BLaER1 (cell line): ENCODE data around the gene NMUR1.
"Not testable (repeated sequence)": the region's sequence is repeated elsewhere in the genome, so short reads cannot be mapped to it uniquely, and the experiment has no call there.

Experiments
- H3K27ac ChIP-seq: shearing (Covaris generic); formaldehyde crosslinking; 2 replicates; pipeline ENCODE4 v1.8.1; 2022
- H3K27me3 ChIP-seq: shearing (Covaris generic); formaldehyde crosslinking; 2 replicates; pipeline ENCODE4 v1.8.1; 2022
- H3K36me3 ChIP-seq: shearing (Covaris generic); formaldehyde crosslinking; 2 replicates; pipeline ENCODE4 v1.8.1; 2022
- H3K4me1 ChIP-seq: shearing (Covaris generic); formaldehyde crosslinking; 2 replicates; pipeline ENCODE4 v1.8.1; 2022
- H3K4me2 ChIP-seq: shearing (Covaris generic); formaldehyde crosslinking; 2 replicates; pipeline ENCODE4 v1.8.1; 2022
- H3K4me3 ChIP-seq: shearing (Covaris generic); formaldehyde crosslinking; 2 replicates; pipeline ENCODE4 v1.8.1; 2022
- H3K9ac ChIP-seq: shearing (Covaris generic); formaldehyde crosslinking; 2 replicates; pipeline ENCODE4 v1.8.1; 2022
- H3K9me3 ChIP-seq: shearing (Covaris generic); formaldehyde crosslinking; 2 replicates; pipeline ENCODE4 v1.8.1; 2022
- H4K20me1 ChIP-seq: shearing (Covaris generic); formaldehyde crosslinking; 2 replicates; pipeline ENCODE4 v1.8.1; 2022
- Cebpa-rat ChIP-seq: shearing (Covaris generic); IDR thresholded peaks from 2 replicates; pipeline ENCODE4 v1.8.1; 2022

Gene NMUR1

GRCh38 chr2:231568785-231569435, 38.7 kb upstream of the NMUR1 start:
- no peak overlapping the region for H3K9ac ChIP-seq

GRCh38 chr2:231568098-231568784, 38.0 kb upstream of the NMUR1 start:
- no peak for TF ChIP-seq Cebpa-rat

More at GRCh38 chr2:231568785-231569435, 38.7 kb upstream of the NMUR1 start:
- Histone ChIP-seq H3K9me3 (peaks cover 8% of the 10 kb centered on the region; the same call in 1 of the 2 replicates), H3K4me1 (peaks cover 17% of the 10 kb centered on the region), H4K20me1 (no peaks in the 10 kb centered on the region), H3K4me2 (peak overlapping the region; percentile 59), H3K27ac (0 out of 2 replicates have a peak overlapping the region, but pooled peaks have one; percentile 6), H3K27me3 (no peaks in the 10 kb centered on the region), H3K36me3 (no peaks in the 10 kb centered on the region), H3K4me3 (no peak overlapping the region)
- TF ChIP-seq Cebpa-rat, result no peak

GRCh38 chr2:231567159-231567558, 36.9 kb upstream of the NMUR1 start:
- Histone ChIP-seq H3K9me3 (peaks cover 8% of the 10 kb centered on the region; the same call in 1 of the 2 replicates), H3K4me1 (peaks cover 17% of the 10 kb centered on the region), H3K27me3 (no peaks in the 10 kb centered on the region), H3K27ac (no peak overlapping the region), H3K4me2 (no peak overlapping the region), H3K4me3 (no peak overlapping the region), H4K20me1 (no peaks in the 10 kb centered on the region), H3K9ac (no peak overlapping the region), H3K36me3 (no peaks in the 10 kb centered on the region)
- TF ChIP-seq Cebpa-rat, result no peak

More at GRCh38 chr2:231568098-231568784, 38.0 kb upstream of the NMUR1 start:
- H3K4me3 ChIP-seq, result no peak overlapping the region
- H3K4me1 ChIP-seq, result peaks cover 17% of the 10 kb centered on the region
- H4K20me1 ChIP-seq, result no peaks in the 10 kb centered on the region
- H3K27ac ChIP-seq, result 0 out of 2 replicates have a peak overlapping the region, but pooled peaks have one; percentile 0
- H3K9me3 ChIP-seq, result peaks cover 8% of the 10 kb centered on the region; the same call in 1 of the 2 replicates
- H3K27me3 ChIP-seq, result no peaks in the 10 kb centered on the region
- no peaks in the 10 kb centered on the region for H3K36me3 ChIP-seq
- no peak overlapping the region for H3K9ac ChIP-seq
- peak overlapping the region; percentile 59 for H3K4me2 ChIP-seq

GRCh38 chr2:231565887-231566594, 35.8 kb upstream of the NMUR1 start:
- Histone ChIP-seq H3K4me2 (no peak overlapping the region), H3K36me3 (no peaks in the 10 kb centered on the region), H3K27me3 (no peaks in the 10 kb centered on the region), H4K20me1 (no peaks in the 10 kb centered on the region), H3K9ac (no peak overlapping the region), H3K9me3 (peaks cover 8% of the 10 kb centered on the region; the same call in 1 of the 2 replicates), H3K27ac (no peak overlapping the region), H3K4me3 (no peak overlapping the region), H3K4me1 (peaks cover 17% of the 10 kb centered on the region)
- no peak for TF ChIP-seq Cebpa-rat

- Histone ChIP-seq H3K27me3 (no peaks in the 10 kb centered on the region), H3K36me3 (peaks cover 4% of the 10 kb centered on the region; the same call in 1 of the 2 replicates), H4K20me1 (no peaks in the 10 kb centered on the region), H3K4me3 (no peak overlapping the region), H3K9ac (no peak overlapping the region), H3K4me2 (no peak overlapping the region), H3K9me3 (peaks cover 4% of the 10 kb centered on the region; the same call in 1 of the 2 replicates), H3K4me1 (peaks cover 7% of the 10 kb centered on the region), H3K27ac (no peak overlapping the region)
- no peak for TF ChIP-seq Cebpa-rat
Observed at GRCh38 chr2:231563378-231563961, 33.2 kb upstream of the NMUR1 start.

- peak overlapping the region; percentile 82 for H3K27ac ChIP-seq
- peaks cover 4% of the 10 kb centered on the region; the same call in 1 of the 2 replicates for H3K36me3 ChIP-seq
- H3K9me3 ChIP-seq, result peaks cover 9% of the 10 kb centered on the region
- H3K4me3 ChIP-seq, result peak overlapping the region; percentile 6; the same call in 1 of the 2 replicates
- H4K20me1 ChIP-seq, result no peaks in the 10 kb centered on the region
- H3K4me1 ChIP-seq, result peaks cover 47% of the 10 kb centered on the region
- H3K4me2 ChIP-seq, result peak overlapping the region; percentile 100
- no peak for TF ChIP-seq Cebpa-rat
- H3K9ac ChIP-seq, result peak overlapping the region; percentile 52
- H3K27me3 ChIP-seq, result no peaks in the 10 kb centered on the region
Observed at GRCh38 chr2:231557571-231558217, 27.4 kb upstream of the NMUR1 start.

- Histone ChIP-seq H3K4me2 (peak overlapping the region; percentile 100), H4K20me1 (no peaks in the 10 kb centered on the region), H3K36me3 (peaks cover 4% of the 10 kb centered on the region; the same call in 1 of the 2 replicates), H3K4me1 (peaks cover 47% of the 10 kb centered on the region), H3K9ac (peak overlapping the region; percentile 52), H3K27ac (peak overlapping the region; percentile 82), H3K27me3 (no peaks in the 10 kb centered on the region), H3K4me3 (no peak overlapping the region; the same call in 1 of the 2 replicates), H3K9me3 (peaks cover 16% of the 10 kb centered on the region)
- no peak for TF ChIP-seq Cebpa-rat
Observed at GRCh38 chr2:231556981-231557380, 26.7 kb upstream of the NMUR1 start.

GRCh38 chr2:231556496-231556895, 26.3 kb upstream of the NMUR1 start:
- H3K36me3 ChIP-seq, H3K27me3 ChIP-seq, H4K20me1 ChIP-seq, H3K4me3 ChIP-seq: not testable (repeated sequence)
- Histone ChIP-seq H3K27ac (peak overlapping the region; percentile 82), H3K4me2 (peak overlapping the region; percentile 100), H3K9me3 (peaks cover 21% of the 10 kb centered on the region), H3K4me1 (peaks cover 47% of the 10 kb centered on the region), H3K9ac (peak overlapping the region; percentile 52; the same call in 1 of the 2 replicates)
